ENCODE measurements around the gene EN2.

The EN2 gene

DNA sequence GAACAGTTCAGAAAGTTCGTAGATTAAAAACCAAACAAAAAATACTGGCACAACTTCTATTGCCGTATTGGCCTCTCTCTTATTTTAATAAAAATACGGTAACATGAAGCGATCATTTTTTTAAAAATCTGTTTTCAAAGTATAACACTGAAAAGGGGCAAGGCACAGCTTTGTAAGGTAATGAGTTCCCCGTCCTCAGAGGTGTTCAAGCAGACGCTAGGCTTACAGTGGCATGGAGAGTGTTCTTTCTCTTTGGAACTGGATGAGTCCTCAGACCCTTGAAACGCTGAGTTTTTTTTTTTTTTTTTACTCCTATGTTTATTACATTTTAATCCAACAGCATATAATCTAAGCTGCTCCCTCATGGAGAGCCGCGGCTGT, 7.8 kb downstream of the EN2 start:
- no peak for DNase-seq

DNA sequence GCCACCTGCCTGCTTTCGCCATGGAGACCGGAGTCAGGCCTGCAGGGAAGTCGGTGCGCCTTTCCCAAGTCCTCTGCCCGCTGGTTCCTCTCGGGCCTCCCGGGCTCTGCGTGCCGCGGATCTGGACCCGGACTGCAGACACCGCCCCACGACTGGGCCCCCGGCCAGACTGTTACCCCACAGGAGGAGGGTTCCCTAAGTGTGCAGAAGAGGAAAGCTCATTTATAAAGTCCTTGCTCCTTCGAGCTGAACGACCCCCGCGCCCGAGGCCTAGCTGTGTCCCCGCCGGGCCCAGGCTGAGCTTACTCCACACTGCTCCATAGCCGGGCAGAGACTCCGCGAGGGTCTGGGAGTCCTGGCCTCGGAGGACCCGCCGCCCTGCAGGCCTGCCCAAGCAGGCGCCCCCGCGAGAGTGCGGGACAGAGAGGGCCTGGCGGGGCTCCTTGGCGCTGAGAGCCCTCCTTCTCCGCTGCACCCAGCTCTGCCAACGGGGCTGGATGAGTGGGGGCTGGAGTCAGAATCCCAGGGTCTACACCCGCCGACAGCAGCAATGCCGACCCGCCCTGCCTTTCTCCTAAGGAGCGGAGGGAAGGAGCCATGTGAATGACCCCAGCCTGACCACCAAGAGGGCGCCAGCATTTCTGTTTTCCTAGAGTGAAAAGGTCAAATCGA, 8.3 kb downstream of the EN2 start:
- DNase-seq: peak; percentile 89

DNA sequence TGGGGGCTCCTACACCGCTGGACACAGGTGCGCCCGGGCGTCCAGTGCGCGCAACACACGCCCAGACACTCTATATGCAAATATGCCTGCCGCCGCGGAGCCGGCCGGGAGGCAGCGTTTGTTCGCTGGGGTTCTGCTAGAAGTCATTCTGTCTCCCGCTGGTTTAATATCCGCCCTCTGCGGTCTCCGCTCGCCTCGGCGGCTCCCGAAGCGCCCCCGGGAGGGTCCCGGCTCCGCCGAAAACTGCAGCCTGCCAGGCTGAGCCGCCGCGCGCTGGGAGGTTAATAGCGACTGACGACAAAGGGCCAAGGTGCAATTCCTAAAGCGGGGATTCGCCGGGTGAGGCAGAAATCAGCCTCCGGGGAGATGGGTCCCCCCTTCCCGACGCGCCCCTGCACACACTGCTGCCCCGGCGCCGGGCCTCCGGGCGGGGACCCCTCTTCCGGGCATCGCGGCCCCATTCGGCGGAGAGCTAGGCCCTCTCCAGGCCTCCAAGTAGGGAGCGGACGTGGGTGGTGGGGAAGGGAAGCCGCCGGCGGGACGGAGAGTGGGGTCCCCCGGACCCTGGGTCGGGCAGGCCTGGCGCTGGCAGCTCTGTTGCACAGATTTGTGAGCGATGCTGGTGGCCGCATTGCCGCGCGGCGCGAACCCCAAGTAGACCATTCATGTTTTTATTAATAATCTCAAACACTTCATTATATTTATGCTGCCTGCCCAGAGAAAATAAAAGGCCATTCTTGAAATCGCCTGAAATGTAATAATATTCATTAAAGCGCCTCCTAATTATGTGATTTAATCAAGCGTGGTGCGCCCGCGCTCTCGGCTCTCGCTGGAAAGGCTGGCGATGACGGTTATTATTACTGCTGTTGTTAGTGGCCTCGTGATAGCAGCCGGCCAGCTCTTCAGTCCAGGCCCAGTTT, 9.1 kb downstream of the EN2 start:
- DNase-seq: peak; percentile 93

DNA sequence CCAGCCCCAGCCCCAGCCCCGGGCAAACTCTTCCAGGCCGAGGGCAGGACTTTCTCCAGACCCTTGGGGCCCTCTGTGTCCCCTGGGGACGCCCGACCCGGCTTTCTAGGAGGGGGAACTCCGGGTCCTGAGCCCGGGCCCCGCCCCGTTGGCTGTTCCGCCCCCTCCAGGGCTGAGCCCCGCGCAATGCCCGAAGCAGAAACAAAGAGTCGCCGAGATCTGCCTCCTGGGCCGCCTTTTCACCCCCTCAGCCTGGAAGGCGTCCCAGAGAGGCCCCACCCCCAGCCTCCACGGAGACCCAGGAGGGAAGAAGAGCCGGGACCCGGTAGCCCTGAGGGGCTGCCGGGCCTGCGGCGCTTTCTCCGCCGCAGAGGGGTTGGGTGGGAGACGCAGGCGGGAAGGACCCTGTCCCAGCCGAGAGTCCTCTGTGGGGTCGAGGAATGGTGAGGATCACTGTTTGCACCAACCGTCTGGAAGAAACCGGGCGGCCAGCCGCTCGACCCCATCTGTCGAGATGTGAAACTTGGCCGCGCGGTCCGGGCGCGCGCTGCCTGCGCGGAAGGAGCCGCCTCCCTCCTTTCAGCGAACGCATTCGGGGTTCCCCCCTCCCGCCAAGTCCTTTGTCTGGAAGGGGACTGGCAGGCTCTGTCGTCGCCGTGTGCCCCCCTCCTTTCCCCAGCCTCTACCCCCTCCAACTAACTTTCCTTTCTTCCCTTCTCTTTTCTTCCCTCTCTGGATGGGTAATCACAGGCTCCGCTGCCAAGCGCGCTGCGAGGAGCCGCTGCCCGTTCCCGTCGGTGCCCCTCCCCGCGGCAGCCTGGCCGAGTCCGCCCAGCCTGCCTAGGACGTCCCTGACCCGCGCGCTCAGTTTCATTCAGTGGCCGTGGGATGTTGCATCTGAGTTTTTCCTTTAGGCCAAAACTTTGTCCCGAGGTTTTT, 10.2 kb downstream of the EN2 start:
- DNase-seq: peak; percentile 73

DNA sequence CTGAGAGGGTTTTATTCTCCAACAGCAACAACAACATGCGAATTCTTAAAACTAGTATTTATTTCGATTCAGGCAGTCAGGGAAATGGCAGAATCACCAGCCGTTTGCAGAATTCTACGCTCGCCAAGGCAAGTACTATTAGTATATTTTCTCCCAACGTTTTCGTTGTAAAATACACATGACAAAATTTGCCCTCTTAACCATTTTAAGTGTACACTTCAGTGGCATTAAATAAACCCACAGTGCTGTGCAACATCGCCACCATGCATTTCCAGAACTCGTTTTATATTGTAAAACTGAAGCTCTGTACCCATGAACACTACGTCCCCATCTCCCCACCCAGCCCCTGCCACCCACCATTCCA, 10.8 kb downstream of the EN2 start:
- DNase-seq: no peak

DNA sequence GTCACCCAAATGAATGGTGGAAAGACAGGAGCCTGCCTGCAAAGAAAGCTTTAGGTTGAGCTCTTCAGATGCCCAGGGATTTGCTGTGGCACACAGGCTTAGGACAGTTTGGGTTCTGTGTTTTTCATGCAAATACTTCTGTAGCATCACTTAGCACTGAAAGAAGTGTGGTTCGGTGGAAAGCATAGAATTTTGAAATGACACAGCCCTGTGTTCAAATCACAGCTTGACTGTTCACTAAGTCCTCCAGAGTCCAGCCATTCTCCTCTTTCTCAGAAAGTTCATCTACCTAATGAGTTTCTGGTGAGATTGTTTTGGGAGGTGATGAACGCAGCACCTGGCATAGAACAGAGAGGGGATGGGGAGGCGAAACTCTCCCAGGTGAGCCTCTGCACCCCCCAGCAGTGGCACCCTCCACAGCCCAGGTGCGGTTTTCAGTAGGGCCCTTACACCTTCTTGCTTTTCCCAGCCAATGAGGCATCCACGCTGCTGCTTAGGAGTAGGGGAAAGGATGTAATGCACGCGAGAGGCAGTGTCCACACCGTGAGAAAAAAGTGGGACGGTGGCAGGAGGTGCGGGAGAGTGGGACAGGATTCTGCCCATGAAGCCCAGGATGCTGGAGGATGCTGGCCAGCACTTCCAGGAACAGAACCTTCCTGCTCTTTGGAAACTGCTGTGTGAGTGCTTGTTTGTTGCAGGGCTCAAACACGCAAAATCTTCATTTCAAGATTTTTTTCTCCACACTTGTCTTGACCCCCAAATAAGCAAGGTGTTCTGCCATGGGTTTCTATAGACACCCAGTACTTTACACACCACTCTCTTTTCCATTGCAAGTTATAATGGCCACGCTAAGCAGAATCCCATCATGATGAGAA, 11.6 kb downstream of the EN2 start:
- no peak for DNase-seq

DNA sequence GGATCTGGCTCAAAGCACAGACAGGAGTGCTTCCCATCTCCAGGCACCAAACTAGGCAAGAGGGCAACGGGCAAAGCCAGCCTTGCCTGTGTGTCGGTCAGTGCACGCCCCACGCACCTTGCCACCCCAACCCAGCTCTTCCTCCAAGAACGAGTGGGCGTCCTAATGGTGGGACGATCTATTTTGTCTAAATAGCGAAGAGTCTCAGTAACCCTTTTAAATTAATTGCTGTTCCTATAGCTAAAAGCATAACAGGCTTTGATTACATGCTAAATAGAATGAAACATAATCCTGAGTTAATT, 12.2 kb downstream of the EN2 start:
- DNase-seq: no peak

DNA sequence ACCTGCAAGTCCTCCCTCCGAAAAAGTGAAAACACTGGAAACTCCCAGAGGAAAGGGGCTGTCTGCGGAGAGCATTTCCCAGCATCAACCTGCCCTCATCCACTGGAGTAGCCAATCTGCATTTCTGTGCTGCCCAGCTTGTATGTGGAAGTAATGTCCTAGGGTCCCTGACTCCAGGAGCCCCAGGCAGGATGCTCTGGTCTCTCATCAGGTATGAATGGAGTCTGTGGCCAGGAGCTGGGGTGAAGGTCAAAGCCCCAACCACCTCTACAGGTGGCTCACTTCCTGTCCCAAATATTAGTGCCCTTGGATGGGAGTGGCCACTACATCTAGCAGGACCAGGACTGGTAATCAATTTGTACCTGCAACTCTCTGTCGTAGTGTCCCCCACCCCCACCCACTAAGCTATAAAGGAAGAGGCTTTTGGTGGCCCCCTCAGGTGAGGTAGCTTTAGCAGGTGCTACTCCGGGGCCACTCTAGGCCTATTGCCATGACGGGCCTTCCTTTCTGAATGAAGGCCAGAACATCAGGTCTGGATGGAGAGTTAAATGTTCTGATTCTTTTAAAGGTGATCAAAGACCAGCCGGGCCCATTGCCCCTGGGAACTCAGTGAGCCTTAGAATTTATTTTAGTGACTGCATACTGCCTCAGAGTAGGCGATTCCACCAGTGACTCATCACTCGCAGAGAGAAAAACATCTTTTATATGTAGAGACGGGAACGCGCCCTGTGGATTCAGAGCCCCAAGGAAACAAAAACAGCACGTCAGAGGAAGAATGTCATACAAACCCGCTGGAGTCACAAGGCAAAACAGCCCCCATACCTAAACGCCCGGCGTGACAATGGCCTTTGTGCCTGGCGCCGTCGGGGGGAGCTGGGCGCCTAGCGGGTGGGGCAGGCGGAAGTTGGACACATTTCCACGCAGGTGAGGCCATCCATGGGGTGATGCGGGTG, 13.0 kb downstream of the EN2 start:
- DNase-seq: no peak

DNA sequence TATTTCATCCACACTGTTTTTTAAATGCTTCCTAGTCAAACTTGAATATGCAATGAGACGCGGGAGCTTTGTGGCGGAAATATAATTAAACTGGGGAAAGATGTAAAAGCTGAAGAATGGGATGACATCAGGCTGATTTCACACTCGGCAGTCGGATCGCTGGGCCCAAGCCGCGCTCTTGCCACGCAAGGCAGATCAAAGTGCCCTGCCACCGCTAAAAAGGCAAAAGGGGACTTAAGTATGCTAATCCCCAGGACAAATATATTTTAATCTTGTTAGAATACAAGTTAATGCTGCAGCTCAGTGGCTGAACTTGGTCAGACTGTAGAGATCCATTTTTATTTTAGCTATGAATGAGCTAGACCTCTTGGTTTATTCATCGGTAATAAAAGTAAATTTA, 13.8 kb downstream of the EN2 start:
- no peak for DNase-seq

DNA sequence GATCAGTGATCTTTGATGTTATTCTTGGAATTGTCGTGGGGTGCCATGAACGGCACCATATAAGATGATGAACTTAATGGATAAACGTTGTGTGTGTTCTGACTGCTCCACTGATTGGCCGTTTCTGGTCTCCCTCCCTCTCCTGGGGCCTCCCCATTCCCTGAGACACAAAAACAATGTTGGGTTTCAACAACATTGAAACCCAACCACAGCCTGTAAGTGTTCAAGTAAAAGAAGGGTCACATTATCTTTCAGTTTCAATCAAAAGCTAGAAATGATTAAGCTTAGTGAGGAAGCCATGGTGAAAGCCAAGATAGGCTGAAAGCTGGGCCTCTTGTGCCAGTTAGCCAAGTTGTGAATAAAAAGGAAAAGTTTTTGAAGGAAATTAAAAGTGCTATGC, 19.5 kb downstream of the EN2 start:
- no peak for DNase-seq

DNA sequence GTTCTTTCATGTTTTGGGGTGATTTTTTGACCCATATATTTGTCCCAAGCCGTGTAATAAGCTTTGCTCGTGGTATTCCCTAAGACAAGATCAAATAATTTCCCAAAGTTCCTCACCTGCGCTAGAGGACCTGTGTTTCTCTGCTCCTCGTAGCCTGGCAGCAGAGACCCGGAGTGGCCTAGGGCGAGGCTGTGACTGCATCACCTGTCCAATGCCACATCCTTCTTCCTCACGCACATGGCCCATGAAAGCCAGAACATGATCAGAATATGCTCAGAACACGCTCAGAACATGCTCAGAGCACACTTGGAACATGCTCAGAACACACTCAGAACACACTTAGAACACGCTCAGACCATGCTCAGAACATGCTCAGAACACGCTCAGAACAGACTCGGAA, 23.8 kb downstream of the EN2 start:
- no peak for DNase-seq

DNA sequence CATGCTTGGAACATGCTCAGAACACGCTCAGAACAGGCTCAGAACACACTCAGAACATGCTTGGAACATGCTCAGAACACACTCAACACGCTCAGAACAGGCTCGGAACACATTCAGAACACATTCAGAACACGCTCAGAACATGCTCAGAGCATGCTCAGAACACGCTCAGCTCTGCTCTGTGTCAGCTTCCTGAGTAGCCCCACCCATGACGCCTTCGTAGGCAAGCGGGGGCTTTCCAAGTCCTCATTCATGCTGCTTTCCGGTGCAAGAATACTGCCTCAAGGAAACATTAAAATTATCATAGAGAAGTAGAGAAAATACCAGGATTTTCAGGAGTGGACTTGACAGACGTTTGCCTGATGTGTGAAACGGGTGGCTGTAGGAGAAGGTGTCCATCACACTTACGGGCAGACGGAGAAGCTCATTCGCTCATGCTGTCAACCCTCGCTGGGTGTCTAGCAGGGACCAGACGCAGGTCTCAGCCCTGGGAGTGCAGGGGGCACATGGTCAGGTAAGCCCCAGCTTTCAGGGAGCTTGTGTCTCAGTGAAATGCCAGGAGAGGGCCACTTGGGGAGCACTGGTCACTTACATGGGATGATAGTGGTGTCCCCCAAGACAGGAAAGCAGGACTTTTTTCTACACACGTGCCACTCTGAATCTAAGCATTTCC, 24.7 kb downstream of the EN2 start:
- no peak for DNase-seq

DNA sequence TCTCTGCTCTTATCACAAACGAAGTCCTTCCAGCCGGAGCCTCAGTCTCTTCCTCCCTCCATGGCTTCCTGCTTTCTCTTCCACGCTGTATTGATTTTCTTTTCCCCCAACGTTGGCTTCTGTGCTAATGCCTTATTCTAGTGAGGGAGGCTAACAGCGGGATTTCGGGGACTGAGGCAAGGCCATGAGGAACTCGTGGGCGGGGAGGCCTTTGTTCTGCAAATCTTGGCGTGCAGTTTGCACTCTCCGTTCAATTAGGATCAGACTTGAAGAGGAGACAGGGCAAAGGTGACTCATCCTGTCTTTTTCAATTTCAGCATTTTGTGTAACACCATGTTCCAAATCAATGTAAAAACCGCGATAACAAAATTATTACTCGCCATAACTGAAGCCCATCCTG, 25.3 kb downstream of the EN2 start:
- no peak for DNase-seq

DNA sequence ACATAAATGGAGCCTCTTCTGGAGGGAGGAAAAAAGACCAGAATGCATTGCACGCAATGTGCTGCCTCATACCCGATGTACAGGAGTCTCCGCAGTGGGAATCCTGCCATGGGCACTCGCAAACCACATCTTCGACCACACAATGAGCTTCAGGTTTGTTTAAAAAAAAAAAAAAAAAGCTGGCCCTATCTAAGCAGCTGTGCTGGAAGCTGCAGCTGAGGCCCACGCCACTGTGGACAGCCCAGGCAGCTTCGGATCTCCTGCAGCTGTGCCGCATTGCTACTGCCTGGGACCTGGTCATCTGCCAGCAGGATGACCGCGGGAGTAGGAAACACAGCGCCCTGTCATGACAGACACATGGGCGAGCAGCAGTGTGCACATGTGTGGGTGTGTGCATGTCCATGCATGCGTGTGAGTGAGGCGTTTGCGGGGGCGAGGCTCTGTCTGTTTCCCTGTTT, 26.0 kb downstream of the EN2 start:
- no peak for DNase-seq

DNA sequence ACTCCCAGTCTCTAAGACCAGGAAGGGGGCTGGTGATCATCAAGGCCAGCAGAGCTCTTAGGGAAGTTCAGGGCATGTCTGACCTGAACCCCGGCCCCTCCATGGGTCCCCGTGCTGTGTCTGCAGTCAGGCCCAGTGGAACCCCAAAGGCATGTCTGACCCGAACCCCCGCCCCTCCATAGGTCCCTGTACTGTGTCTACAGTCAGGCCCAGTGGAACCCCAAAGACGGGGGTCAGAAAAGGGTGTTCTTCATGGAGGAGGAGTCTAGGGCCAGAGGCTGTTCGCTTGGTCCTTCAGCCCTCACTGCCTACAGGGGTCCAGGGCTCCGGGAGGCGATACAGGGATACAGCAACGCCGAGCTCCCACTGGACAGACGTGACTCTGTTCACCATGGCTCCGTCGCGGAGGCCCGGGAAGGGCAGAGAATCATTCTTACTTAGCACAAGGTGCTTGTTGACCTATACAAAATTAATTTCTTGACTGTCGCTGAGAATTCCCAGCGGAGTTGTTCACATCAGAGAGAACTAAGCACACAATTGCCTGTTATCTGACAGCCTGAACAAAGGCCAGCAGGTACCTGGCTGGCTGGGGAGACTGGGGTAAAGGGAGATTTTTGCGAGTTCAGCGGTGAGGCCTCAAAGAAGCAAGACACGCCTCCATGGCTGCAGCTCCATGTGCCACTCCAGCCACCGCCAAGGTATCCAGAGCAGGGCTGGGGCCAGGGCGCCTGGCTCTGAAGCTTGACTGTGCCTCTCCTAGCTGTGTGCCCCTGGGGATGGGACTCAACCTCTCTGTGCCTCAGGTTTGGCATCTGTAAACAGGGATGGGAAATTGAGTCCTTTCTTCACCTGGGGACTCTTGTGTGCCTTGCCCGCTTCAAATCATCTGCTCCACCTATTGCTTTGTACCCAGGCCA, 26.8 kb downstream of the EN2 start:
- peak; percentile 33 for DNase-seq

DNA sequence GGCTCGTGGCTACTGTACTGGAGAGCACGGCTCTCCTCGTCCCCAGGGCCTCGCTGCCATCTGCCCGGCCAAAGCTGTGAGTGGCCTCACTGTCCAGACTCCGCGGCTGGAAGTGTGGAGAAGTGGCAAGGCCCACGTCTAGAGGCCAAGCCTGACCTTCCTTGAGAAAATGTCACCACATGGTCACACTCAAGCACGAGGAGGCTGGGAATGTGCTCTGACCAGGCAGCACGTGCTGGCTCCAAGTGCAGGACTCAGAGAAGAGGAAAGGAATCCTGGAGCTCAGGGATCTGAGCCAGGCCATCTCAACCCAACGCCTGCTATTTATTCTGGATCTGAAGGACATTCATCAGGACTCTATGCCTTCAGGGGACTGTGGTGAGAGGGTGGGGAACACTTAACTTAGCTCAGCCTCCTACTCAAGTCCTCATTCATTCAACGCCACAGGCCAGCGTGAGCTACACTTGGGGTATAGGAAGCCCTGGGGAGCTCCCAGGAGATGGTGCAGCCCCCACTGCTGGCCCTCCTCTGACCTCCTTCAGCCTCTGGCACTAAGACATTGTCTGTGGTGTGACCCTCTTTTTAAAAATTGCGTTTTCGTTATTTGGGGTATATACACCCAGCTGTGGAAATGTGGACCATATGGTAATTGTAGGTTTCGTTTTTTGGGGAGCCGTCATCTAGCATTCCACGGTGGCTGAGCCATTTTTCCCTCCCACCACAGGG, 29.0 kb downstream of the EN2 start:
- DNase-seq: no peak

DNA sequence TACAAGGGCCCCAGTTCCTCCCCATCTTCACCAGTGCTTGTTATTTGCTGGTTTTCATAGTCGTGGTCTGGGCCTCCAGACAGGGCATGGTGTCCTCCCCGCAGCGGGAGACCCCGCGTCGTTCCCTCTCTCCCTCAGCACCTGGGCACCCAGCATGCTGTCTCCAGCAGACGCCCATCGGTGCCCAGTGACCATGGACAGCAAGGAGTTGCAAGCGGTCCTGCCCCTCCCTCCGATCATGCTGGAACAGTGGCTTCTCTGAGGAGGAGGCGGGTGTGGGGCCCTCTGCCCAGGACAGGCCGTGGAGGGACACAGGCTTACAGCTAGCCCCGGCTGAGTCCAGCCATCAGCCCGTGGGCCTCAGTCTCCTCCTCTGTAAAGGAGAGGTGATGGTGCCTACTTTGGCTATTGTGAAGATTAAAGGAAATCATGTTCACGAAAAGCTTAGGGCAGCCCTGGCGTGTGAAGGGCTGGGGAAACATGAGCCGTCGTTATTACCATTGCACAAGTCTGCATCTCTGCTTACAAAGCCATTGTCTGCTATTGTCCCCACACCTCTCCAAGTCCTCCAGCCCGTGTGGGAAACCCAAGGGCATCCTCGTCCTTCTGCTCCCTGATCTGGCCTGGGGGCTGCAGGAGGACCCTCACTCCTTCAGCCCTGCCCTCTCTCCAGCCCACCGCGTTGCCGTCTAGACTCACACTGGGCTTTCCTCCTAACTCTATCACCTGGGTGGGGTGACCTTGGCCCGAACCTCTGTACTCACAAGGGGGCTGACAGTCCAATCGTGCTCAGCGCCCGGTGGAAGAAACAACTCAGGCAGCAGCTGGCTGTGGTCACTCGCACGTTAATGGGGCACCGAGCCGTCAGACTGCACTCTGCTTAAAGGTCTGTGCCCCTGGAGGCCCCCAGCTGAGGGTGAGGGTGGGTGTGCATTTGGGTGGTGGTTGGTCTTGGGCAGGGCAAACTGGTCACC, 29.9 kb downstream of the EN2 start:
- DNase-seq: no peak
